Fibroblast of skin of back (primary cell): ENCODE results near the gene IL23R.
"Not testable (repeated sequence)": the region's sequence is repeated elsewhere in the genome, so short reads cannot be mapped to it uniquely, and the experiment has no call there.

ENCODE experiments used
- DNase-seq: peaks from one replicate; pipeline ENCODE4 v3.0.0-alpha.2; 2013

Gene IL23R

GRCh38 chr1:67193704-67194103 lies 27.4 kb downstream of the IL23R start:
- no peak for DNase-seq

- no peak for DNase-seq
Measured at GRCh38 chr1:67194209-67194863, 28.1 kb downstream of the IL23R start.

- DNase-seq, result no peak
Measured at GRCh38 chr1:67200755-67201154, 34.5 kb downstream of the IL23R start.

GRCh38 chr1:67201891-67202290 lies 35.6 kb downstream of the IL23R start:
- no peak for DNase-seq

- no peak for DNase-seq
Measured at GRCh38 chr1:67204298-67204980, 38.2 kb downstream of the IL23R start.

- DNase-seq, result not testable (repeated sequence)
Measured at GRCh38 chr1:67207398-67207797, 41.1 kb downstream of the IL23R start.

- DNase-seq, result no peak
Measured at GRCh38 chr1:67208217-67208616, 42.0 kb downstream of the IL23R start.

GRCh38 chr1:67209521-67209920 lies 43.3 kb downstream of the IL23R start:
- no peak for DNase-seq

GRCh38 chr1:67211589-67212563 lies 45.6 kb downstream of the IL23R start:
- peak; percentile 26 for DNase-seq

- DNase-seq, result peak; percentile 20
Measured at GRCh38 chr1:67213164-67213563, 46.9 kb downstream of the IL23R start.

- no peak for DNase-seq
Measured at GRCh38 chr1:67213948-67214347, 47.7 kb downstream of the IL23R start.

GRCh38 chr1:67214420-67215174 lies 48.3 kb downstream of the IL23R start:
- peak; percentile 10 for DNase-seq

GRCh38 chr1:67216401-67216800 lies 50.1 kb downstream of the IL23R start:
- no peak for DNase-seq

- DNase-seq, result no peak
Measured at GRCh38 chr1:67217417-67217816, 51.2 kb downstream of the IL23R start.

GRCh38 chr1:67217938-67218337 lies 51.7 kb downstream of the IL23R start:
- no peak for DNase-seq

GRCh38 chr1:67224856-67225255 lies 58.6 kb downstream of the IL23R start:
- no peak for DNase-seq

- no peak for DNase-seq
Measured at GRCh38 chr1:67226688-67227087, 60.4 kb downstream of the IL23R start.

GRCh38 chr1:67227196-67227595 lies 60.9 kb downstream of the IL23R start:
- peak; percentile 4 for DNase-seq

- no peak for DNase-seq
Measured at GRCh38 chr1:67228791-67229190, 62.5 kb downstream of the IL23R start.

- DNase-seq, result no peak
Measured at GRCh38 chr1:67230539-67230938, 64.3 kb downstream of the IL23R start.

GRCh38 chr1:67236277-67236676 lies 70.0 kb downstream of the IL23R start:
- DNase-seq, result no peak

- no peak for DNase-seq
Measured at GRCh38 chr1:67239738-67240137, 73.5 kb downstream of the IL23R start.
